NCI-H510A treated with DMSO at 0.1 percent for 48 hours (cell line): ENCODE results near the gene PRSS2.
"Not testable (repeated sequence)": the region's sequence is repeated elsewhere in the genome, so short reads cannot be mapped to it uniquely, and the experiment has no call there.

Experiments used
- DNase-seq: peaks from one replicate; lab custom pipeline; 2025; lab: John Stamatoyannopoulos, UW

Gene PRSS2

GRCh38 chr7:142770661-142771352 lies at the start of gene PRSS2:
Gene PRSS2 (plus strand): TSS chr7:142770970. CDS start chr7:142770983, 13 bp downstream.
- no peak for DNase-seq

DNA sequence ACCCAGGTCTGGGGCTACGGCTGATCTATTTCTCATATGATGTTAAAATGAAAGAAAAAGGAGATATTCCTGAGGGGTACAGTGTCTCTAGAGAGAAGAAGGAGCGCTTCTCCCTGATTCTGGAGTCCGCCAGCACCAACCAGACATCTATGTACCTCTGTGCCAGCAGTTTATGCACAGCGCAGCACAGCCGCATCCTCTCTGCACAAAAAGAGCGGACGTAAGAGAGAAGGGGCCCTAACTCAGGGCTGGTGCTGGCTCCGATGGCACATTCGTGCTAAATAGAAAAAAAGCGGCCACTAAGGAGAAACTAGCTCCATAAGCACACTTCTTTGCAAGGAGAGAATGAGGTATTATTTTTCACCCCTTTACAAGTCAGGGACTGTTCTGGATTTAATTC lies 49.8 kb upstream of the PRSS2 start:
- no peak for DNase-seq

GRCh38 chr7:142722248-142722794 lies 48.4 kb upstream of the PRSS2 start:
- no peak for DNase-seq

GRCh38 chr7:142733271-142733670 lies 37.5 kb upstream of the PRSS2 start:
- DNase-seq = no peak

GRCh38 chr7:142739923-142740492 lies 30.8 kb upstream of the PRSS2 start:
- no peak for DNase-seq

DNA sequence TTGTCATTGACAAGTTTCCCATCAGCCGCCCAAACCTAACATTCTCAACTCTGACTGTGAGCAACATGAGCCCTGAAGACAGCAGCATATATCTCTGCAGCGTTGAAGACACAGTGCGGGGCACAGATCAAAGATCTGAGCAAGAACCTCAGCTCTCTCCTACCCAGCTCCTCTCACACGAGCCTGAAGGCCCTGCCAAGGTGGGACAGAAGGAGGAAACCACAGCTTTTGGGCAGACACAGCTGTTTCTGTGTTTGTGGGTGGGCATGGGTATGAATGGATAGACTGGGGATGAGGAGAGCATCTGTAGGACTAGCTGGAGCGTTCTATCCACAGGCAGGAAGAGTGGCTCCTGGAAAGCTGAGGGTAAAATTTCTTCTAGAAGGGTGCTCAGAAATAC lies 30.0 kb upstream of the PRSS2 start:
- DNase-seq = no peak

GRCh38 chr7:142741932-142742331 lies 28.8 kb upstream of the PRSS2 start:
- DNase-seq = not testable (repeated sequence)

- DNase-seq = no peak
Observed at GRCh38 chr7:142745091-142745635, 25.6 kb upstream of the PRSS2 start.

DNA sequence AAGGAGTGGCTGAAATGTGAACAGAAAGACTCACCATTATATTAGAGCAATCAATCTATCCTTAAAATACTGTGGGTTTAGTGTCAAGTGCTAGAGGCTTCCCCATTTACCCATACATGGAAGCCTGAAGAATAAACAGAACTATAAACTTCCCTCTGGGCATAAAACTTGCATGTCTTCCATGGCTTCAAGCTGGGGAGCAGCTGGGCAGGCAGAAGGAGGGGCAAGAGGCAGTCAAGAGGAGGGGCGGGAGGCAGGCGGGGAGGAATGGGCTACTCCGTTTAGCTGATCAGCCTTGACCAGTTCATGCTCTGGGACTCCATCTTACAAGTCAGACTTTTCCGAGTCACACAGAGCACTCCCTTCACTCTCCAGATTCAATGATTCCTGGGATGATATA lies 25.0 kb upstream of the PRSS2 start:
- no peak for DNase-seq

DNA sequence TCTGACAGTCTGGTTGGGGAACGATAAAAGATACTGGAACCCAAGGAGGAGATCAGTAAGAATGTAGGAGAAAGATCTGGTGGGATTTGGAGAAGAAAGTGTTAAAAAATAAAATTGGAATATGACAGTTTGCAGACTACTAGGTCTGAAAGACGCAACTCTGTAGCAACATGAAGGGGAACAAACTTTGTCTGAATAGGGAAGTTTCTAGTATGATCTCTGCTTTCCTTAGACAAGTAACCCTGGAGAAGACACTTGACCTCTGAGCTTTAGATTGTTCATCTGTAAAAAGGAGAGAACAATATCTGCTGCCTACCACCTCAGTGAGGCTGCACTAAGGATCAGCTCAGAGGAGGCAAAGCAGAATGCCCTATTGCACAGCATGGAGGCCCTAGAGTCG lies 24.5 kb upstream of the PRSS2 start:
- no peak for DNase-seq

DNA sequence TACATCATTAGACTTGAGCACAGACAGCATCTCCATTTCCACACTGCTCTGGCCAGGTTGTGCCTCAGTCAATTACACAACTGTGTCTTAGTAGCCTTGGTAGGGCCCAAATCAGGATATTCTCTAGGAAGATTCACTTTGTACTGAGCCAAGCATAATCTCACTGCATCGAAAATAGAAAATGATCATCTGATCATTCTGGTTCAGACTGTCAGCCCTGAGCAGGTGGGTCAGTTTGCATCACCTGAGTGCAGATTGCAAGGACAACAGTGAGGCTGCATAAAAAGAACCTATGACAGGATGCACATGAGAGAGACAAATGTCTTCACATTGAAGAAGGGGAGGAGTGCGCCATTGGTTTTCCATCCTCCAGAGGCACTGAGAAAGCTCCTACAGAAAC lies 22.4 kb upstream of the PRSS2 start:
- not testable (repeated sequence) for DNase-seq

GRCh38 chr7:142749218-142749993 lies 21.4 kb upstream of the PRSS2 start, which contains the start of gene PRSS1:
Gene PRSS1 (plus strand): TSS chr7:142749472. CDS start chr7:142749485, 13 bp downstream.
- no peak for DNase-seq

DNA sequence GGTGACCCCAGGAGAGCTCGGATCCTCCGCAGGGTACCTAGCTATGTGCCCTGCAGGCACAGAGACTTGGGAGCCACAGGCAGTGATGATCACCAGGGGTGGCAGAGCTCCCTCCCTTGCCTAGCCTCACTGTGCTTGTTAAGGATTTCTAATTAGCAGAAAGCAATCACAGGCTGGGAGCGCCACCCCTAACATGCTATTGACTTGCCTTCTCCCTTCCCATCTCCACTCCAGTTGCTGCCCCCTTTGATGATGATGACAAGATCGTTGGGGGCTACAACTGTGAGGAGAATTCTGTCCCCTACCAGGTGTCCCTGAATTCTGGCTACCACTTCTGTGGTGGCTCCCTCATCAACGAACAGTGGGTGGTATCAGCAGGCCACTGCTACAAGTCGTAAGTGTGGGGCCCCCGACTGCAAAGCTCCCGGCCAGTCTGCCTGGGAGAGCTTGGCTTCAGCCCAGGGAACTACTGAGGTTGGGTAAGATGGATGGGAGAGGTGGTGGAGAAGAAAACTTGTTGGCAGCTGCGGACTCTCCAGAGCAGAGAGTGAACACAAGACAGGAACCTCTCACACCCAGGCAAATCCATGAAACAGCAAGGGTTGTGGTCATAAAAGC lies 20.3 kb upstream of the PRSS2 start:
- no peak for DNase-seq

GRCh38 chr7:142751526-142752175 lies 19.1 kb upstream of the PRSS2 start:
- DNase-seq = not testable (repeated sequence)

DNA sequence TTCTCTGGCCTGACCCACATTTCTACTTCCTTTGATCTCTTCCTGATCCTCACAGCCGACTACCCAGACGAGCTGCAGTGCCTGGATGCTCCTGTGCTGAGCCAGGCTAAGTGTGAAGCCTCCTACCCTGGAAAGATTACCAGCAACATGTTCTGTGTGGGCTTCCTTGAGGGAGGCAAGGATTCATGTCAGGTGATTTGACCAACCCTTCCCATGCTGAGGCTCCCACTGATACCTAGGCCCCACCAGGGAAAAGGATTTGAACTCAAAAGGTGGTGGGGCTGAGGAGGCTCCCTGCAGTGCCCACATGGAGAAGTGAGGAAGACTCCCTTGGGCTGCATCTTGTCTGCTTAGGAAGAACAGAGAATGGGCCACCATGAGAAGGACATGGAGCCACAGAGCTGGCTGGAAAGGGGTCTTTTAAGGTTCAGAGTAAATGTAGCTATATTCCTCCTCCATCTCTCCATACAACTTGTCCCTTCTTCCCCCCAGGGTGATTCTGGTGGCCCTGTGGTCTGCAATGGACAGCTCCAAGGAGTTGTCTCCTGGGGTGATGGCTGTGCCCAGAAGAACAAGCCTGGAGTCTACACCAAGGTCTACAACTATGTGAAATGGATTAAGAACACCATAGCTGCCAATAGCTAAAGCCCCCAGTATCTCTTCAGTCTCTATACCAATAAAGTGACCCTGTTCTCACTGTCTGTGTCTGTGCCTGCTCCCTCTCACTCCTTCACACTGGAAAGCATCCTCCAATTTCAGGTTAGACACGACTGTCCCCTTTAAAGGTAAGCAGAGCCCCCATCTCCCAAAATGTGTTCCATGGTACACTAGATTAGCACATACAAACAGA lies 18.2 kb upstream of the PRSS2 start:
- no peak for DNase-seq

DNA sequence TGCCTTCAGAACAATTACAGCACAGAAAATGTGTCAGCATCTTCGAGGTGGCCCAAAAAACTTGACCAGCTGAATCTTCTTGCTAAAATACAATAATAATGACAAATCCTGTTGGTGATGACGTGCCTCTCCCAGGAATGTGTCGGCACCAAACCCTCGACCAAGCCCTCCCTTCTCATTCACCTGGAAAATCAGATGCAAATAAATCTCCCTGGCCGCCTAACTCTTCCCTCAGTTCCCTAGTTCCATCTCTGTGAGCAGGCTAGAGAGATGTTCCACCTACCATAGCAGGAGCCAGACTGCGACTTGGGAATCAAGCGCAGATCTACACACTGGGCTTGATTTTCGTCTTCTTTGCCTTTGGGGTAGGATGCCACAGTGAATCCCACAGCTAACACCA lies 17.4 kb upstream of the PRSS2 start:
- DNase-seq = no peak

- DNase-seq = not testable (repeated sequence)
Observed at GRCh38 chr7:142753925-142754491, 16.8 kb upstream of the PRSS2 start.

DNA sequence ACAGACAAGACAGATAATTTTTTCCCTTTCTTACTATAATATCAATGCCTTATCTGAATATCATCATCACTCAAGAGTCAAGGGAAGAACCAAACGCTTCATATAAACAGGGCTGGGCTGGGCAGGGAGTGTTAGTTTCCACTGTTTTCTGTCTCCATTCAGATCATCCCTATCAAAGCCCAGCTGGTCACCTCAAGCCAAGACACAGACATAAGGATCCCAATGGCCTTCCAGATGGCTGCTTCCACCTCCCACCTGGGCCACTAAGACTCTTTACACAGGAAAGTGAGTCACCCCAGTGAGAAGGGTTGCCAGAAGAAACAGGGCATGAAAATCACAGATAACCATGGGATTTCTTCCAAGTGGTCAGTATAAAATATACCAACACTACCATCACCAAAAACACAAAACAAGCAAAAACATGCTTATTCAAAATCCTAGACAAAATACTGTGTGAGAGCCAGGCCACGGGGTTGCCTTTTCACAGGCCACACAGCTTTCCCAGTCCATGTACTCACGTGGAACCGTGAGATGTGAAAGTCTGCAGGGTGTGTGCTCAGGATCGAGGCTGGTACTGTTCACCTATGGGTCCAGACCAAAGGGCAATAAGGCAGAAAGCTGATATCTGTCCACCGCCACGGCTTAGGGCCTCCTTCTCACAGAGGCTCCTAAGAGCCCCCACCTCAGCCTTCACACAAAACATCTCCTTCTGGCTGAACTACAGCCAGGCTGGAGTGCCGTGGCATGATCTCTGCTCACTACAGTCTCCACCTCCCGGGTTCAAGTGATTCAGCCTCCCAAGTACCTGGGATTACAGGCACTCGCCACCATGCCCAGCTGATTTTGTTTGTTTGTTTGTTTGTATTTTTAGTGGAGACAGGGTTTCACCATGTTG lies 15.8 kb upstream of the PRSS2 start:
- no peak for DNase-seq

GRCh38 chr7:142758312-142758711 lies 12.5 kb upstream of the PRSS2 start:
- not testable (repeated sequence) for DNase-seq
